Pons (tissue), 1 donor: ENCODE measurements around the gene SCN9A.
"Not testable (repeated sequence)": the region's sequence is repeated elsewhere in the genome, so short reads cannot be mapped to it uniquely, and the experiment has no call there.

Source experiments
- DNase-seq: peaks from one replicate; pipeline ENCODE4 v3.0.0-alpha.2; 2016; ENCODE audit warnings: low spot score

SCN9A gene

DNA sequence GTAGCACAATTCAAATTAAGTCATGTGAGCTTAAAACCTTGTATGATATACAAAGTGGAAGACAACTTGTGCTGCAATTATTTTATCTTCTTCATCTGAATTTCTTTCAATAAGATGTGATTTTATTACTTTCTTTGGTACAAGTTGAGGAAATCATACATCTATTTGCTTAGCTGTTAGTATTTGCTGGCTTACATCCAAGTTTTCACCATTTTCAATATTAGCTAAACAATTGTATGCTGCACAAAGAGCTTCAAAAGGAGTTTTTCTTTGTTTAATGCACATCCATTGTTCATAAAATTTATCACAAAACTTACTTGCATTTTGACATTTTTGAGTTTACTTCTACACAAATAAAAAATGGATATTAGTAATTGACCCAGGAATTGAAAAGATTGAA, 40.9 kb downstream of the SCN9A start:
- DNase-seq = no peak

DNA sequence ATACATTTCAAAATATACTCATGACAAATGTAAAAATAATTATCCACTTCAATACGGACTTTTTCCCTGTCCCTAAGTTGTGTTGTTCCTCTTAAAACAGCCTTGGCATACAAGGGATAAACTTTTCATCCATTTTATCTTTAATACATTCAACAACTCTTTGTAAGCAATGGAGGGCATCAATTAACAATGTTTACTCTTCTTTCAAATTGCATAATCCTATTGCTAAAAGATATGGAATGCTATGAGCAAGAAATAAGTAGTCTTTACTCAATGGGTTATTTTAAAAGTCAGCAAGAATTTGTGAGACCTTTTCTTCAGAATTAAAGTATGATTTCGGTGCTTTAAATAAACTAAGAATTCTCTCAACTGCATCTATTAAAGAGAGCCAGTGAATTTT, 41.9 kb downstream of the SCN9A start:
- DNase-seq = no peak

DNA sequence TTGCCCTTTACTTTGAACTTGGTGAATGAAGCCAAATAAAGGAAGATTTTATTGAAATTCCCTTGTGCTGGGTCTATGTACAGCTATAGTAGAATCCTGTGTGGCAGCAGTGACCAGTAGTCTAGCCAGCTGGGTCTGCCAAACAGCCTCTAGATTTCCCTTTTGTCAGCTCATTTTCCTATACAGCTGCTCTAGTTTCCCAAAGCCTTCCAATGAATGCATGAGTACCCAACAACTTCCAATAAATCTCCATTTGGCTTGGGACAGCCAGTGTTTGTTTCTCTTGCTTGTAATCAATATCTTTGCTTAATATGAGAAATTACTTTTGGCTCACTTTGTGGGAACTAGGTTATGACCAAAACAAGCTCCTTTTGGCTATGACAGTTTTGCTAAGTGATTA, 43.6 kb downstream of the SCN9A start:
- no peak for DNase-seq

DNA sequence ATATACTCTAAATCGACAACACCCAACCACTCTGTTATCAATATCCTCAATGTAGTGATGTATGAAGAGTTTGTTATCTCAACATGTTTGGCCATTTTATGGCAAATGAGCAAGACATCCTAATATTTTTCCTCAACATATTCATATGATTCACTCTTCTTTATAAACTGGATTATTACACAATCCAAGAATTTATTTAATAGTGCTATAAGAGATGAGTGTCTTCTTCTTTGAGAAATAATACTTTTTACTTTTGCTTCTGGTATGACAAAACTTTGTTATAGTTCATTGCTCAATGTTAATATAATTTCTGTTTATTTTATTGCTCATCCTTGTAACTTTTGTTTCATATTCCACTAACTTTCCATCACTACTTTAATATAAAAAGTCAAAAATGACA, 44.3 kb downstream of the SCN9A start:
- no peak for DNase-seq

DNA sequence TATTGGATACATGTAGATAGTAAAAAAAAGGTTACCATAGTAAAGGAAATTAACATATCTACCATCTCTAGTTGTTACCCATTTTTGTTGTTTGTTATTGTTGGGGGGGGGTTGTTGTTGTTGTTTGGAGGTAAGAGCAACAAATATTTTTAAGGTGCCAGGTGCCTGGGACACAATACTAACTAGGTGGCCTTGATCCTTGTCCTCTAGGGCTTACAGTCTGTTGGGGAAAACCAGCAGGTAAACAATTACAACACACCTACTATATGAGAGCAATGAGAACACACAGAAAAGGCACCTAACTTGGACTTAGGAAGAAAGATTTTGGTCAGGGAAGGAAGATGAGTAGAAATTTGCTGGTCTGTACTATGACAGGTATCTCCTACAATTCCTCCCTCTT, 46.3 kb downstream of the SCN9A start:
- no peak for DNase-seq

DNA sequence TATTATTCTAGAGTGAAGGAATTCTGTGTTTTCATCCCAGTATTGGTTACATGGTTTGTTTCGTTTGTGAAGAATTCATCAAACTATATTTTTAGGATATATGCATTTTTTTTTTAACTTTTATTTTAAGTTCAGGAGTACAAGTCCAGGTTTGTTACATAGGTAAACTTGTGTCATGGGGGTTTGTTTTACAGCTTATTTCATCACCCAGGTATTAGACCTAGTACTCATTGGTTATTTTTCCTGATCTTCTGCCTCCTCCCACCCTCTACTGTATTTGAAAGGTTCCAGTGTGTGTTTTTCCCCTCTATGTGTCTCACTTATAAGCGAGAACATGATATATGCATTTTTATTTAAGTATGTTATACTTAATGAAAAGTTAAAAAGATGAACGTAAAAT, 47.6 kb downstream of the SCN9A start:
- DNase-seq = no peak

DNA sequence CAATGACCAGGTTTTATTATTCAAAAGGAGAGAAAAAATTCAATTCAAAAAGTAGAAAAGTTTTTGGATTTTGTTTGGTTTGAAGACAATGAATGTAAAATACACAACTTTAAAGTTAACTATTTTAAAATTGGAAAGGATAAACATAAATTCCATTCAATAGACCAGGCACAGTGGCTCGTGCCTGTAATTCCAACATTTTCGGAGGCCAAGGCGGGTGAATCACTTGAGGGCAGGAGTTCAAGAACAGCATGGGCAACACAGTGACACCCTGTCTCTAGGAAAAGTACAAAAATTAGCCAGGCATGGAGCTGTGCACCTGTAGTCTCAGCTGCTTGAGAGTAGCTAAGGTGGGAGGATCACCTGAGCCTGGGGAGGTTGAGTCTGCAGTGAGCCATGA, 54.7 kb downstream of the SCN9A start:
- no peak for DNase-seq

DNA sequence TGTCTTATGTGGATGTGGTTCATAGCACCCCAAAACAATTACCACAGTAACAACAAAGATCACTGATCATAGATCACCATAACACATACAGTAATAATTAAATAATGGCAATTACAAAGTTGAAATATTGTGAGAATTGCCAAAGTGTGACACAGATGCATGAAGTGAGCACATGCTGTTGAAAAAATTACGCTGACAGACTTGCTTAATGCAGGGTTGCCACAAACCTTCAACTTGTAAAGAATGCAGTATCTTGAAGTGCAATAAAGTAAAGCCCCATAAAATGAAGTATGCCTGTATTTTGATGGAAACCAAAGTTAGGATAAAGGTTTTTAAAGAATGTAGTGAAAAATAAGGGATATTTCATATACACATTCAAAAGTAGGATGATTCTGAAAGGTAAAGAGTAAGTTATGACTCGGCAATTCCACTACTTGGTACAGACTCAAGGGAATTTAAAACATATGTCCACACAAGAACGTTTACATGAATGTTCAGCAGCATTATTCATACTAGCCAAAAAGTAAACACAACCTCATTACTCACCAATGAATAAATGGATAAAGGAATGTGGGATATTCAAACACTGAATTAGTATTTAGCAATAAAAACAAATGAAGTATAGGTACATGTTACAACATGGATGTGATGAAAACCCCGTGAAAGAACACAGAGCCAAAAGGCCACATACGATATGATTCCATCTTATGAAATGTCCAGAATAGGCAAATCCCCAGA, 61.6 kb downstream of the SCN9A start:
- no peak for DNase-seq

DNA sequence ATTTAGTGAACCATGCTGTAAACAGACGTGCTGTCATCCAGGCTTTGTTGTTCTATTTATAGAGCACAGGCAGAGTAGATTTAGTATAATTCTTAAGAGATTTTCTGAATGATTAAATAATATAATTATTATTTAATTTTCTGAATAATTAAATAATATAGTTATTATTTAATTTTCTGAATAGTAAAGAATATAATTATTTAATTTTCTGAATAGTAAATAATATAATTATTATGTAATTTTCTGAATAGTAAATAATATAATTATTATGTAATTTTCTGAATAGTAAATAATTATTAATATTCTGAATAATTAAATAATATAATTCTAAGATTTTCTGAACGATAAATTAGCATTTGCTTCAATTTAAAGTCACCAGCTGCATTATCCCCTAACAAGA, 62.9 kb downstream of the SCN9A start:
- not testable (repeated sequence) for DNase-seq

DNA sequence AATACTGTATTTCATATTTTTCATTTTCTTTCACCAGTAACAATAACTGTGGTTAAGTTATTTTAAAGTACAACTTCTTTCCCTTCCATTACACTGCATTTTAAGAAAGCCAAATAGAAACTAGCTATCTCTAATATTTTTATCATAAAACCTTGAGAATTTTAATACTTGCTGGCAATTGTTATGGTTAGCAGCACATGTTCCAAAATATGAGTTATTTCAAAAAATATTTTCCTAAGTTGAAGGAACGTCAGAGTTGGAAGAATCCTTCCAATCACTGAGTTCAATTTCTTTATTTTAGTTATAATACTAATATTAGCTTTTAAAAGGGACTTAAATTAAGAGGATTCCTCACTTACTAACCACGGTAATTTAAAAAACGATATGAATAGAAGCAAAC, 68.4 kb downstream of the SCN9A start:
- no peak for DNase-seq

DNA sequence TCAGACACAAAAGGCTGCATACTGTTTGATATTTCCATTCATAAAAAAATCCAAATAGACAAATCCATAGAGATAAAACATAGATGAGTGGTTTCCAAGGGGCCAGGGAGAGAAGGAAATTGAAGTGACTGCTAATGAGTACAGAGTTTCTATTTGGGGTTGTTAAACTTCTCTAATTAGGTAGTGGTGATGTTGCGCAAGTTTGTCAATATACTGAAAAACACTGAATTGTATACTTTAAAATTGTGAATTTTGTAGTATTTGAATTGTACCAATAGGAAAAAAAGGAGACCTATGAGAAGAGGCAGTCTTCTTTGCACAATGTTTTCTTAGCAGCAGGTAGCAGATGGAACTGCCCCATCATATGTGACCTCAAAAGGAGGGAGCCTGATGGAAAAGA, 71.1 kb downstream of the SCN9A start:
- DNase-seq = no peak

DNA sequence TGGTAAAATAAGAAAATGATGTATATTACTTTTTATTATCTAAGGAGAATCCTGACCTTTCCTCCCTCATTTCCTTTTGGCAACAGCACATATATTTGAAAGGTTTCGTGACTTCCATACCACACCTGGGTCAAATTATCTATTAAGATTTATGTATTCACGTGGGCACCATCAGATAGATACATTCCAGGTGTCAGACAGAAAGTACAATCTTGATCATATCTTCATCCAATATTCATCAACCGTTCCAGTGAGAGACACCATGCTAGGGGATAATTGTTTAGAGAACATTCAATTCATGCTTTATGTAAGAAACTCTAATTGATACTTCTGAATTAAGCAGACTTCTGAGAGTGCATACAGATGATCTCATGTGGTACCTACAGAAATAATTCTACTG, 73.7 kb downstream of the SCN9A start:
- no peak for DNase-seq

DNA sequence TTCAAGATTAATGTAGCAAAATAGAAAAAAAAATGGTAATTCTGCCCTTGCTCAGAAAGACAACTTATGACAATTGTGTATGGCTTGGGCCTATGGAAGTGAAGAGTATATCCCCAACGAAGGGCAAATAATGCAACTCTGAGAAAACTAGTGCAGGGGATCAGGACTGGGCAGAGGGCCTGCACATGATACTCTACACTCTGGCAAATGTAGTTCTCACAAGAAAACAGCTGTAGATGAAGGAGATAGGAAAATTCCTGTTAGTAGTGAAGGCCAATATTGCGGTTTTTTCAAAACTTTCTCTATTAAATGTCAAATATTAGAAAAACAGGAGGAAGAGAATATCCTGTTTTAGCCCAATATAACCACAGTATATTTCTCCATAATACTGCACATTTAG, 77.8 kb downstream of the SCN9A start:
- DNase-seq = no peak

DNA sequence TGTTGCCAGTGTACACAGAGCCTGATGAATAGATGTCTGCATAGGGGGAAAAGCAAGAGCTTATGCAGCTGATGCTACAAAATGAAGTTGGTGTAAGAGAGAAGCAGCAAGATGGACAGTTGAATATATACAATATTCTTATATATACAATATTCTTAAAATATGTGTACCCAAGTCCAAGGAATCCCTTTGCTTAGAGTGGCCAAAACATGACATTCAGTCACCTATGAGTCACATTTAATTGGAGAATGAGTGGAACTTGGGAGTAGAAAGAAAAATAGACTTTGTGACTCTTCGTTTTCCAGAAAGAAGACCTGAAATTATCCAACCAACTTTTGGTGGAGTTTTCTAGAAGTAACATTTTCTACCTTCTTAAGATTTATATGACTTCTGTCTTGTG, 81.8 kb downstream of the SCN9A start:
- no peak for DNase-seq

DNA sequence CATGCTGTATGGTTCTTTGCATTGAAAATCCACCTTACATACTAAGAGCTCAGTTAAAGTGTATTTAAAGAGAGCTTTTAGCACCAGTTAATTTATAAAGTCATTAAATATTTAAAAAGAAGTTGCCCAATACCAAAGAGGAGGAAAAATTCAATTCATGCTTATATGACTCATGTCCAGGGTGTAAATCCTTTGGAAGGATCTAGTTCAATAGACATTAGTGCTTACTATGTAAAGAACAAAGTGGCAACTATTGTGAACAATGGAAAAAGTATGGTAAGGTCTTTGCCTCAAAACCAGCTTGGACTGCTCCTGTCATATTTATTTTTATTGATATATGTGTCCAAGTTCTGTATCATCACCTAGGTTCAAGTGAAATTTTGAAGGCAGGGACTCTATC, 90.5 kb downstream of the SCN9A start:
- no peak for DNase-seq

DNA sequence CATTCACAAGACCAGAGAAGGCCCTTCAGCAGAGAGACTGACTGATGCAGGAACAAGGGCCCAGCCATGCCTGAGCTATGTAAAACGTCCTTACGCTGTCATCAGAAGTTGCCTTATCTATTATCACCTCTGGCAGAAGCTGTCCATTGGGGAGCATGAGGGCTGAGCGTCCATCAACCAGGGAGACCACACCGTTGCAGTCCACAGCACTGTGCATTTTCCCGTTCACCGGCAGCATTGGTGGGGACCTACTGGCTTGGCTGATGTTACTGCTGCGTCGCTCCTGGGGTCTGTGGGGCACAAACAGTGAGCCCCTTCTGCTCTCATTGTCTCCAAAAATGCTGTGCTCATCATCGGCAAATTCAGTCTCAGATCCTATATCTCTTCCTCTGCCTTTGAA, 91.4 kb downstream of the SCN9A start:
- no peak for DNase-seq

DNA sequence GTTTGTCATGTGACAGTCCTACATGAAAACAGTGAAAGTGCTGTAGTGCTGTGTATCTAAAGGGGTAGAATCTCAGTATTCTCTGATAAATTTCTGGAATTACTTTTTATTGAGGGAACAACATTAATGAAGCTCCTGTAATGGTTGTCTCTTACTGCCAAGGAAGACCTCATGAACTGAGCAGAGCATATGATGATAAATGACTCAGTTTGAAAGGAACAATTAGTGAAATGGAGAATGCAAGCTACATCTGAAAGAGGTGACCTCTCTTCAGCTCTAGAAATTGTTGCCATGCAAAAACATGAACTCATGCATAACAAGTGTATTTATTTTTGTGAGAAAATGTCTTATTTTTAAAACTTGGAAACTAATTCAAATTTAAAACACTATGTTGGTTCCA, 93.6 kb downstream of the SCN9A start:
- DNase-seq = no peak

DNA sequence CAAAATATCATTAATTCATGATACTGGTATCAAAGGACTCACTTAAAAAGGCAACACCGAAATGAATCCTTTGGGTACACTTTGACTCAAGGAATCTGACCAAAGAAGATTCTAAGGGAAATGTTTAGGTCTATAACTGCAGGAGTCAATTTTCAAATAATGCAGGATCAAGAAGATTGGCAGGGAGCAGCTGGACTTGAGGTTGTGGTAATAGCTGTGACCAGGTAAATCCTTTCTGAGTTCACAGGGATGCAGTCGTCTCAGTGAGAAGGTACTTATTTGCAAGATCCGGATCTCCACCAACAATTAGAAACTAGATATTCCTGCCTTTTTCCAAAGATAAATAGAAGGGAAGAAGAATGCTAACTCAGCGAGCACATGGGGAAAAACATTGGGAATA, 96.9 kb downstream of the SCN9A start:
- DNase-seq = no peak

DNA sequence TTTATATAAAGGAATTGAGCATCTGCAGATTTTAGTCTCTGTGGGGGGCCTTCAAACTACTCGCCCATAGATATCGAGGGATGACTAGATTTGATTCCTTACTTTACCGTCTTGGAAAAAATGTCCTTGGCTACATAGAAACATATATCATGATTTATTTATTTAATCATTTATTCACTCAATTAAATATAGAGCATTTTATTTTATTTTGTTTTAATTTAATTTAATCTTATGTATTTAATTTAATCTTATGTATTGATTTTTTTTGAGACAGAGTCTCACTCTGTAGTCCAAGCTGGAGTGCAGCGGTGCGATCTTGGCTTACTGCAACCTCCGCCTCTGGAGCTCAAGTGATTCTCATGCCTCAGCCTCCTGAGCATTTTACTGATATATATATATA, 105.4 kb downstream of the SCN9A start:
- no peak for DNase-seq

DNA sequence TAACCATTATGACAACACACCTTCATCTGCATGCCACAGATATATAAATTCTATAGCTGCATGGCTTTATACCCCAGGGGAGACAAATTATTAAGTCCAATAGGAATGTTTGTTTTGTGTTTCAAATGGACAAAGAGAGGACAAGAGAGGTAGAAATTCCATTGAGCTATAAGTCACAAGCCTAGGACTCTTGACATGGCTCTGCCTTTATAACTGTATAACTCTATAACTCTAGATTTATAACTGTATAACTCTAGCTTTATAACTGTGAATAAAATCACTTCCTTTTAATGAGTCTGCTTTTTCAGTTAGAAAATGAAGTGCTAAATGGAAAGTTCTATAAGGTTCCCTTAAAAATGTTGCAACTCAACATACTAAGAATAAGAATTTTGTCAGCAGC, 106.4 kb downstream of the SCN9A start:
- DNase-seq = no peak

DNA sequence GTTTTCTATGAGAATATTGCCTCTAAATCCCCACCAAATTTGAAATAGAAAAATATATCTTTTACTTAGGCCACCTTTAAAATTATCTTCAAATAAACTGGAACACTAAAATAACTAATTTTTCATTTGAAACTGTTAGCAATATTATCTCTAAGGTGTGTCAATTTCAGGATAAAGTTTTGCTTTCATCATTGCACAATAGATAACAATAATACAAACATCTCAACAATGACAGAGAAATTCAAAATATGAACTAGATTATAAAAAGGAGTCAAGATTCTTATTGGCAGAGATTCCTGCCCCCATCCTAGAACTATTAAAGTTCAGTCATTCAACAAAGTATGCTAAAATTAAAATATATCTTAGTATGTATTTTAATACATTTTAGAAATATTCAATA, 117.9 kb downstream of the SCN9A start:
- DNase-seq = no peak

DNA sequence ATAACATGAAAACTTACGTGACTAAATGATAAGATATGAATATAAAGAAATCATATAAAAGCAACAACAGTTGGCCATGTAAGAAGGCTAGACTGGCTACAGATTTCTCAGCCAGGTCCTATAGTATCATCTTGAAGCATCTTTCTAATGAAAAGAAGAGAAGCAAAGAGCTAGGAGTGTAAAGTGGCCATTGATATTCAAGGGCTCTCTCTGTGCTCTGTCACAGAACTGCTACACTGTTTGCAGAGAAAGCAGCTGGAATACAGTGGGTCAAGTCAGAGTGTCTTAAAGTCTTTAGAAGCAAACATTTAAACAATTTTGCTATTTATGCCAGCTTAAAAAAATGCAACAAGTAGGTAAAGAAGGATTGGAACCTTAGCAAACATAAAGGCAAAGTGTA, 118.8 kb downstream of the SCN9A start:
- peak; percentile 17 for DNase-seq

DNA sequence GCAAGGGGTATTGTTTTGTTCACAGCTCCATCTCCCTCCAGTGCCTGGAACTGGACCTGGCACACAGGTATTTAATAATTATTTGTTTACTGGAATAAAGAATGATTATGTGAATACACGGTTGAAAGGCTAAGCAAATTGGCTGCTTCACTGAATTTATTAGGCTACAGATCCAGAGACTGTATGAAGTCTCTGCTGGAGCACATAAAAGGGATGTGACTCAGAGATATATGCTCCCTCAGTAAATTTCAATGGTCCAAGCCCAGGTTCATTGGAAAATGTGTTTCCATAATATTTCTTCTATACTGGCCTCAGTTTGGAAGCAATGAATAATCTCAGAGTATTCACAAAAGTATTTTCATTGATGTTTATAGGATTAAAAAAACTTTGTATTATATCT, 126.4 kb downstream of the SCN9A start:
- DNase-seq = no peak

DNA sequence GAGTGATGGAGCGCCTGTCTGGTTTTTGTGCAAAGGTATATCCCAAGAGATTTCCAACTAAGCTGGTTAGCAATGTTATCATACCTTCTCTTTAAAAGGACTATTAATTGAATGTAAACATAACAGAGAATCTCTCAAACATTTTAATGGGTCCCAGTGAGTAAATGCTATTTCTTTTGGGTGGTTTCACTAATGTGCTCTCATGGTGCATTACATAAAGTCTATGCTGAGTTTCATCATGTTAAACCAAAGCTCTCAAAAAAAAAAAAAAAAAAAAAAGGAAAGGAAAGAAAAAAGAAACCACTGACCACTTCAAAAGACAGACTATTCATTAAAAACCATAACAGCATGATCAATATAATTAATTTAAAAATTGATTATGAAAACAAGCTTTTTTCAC, 128.8 kb downstream of the SCN9A start:
- DNase-seq = no peak

DNA sequence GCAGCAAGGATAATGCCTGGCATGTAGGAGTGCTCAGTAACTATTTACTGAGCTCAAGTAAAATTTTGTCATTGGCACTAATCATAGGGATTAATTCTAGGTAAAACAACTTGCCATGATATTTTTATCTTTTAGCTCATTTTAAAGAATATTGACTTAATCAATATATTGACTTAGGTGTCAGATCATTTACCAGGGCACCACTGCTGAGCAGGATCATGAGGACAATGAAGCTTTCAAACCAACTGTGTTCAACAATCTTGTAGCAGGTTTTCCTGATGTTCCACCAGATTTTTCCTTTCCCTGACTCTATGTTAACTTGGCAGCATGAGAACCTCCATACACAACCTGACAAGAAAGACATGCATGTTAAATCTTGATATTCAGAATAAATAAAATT, 133.4 kb downstream of the SCN9A start:
- no peak for DNase-seq
